ENCODE measurements around the gene PRSS36.

The PRSS36 gene

DNA sequence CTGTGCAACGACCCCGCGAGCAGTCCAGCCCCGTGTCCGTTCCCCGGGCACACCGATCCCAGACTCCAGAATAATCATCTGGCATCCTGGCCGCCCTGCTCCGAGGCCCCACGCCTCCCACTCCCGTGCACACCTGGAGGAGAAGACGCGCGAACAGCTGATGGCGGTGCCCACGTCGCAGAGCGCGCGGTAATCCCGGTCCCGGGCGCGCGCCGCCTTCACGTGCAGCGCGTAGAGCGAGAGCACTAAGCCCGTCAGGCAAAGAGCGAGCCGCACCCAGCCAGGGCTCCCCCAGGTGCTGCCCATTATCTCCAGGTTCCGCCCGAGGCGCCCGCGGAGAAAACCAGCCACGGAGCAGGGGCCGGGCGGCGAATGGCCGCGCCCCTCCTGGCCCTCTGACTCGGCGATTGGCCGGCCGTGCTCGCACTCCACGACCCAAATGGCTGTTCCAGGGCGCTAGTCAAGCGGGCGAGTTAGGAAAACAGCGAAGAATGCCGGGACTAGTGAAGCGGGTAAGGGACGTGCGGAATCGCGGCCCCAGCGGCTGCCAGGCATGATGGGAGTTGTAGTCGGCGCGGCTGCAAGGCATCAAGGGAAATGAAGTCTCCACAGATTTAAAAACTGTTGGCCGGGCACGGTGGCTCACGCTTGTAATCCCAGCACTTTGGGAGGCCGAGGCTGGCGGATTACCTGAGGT is 55.3 kb downstream of the PRSS36 start, which contains the start of gene VKORC1:
TSS of gene VKORC1 (minus strand) at position 374 of the 697 bp plus-strand sequence. CDS start at position 306, 68 bp downstream.
- peak; percentile 67 for DNase-seq

DNA sequence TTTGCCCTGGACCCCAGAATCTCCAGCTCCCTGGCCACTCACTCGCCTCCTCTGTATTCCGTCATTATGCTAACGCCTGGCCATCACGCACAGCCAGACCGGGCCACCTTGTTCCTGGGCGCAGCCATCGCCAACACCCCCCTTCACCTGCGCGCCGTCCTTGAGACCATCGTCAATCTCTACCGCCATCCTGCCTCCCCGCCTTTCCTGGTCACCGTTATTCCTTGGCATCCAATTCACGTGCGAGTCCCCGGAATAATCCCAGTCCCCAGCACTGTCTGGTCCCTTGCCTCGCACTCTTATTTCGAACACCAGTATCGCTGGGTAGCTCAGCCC is 55.8 kb downstream of the PRSS36 start:
- DNase-seq, result no peak

DNA sequence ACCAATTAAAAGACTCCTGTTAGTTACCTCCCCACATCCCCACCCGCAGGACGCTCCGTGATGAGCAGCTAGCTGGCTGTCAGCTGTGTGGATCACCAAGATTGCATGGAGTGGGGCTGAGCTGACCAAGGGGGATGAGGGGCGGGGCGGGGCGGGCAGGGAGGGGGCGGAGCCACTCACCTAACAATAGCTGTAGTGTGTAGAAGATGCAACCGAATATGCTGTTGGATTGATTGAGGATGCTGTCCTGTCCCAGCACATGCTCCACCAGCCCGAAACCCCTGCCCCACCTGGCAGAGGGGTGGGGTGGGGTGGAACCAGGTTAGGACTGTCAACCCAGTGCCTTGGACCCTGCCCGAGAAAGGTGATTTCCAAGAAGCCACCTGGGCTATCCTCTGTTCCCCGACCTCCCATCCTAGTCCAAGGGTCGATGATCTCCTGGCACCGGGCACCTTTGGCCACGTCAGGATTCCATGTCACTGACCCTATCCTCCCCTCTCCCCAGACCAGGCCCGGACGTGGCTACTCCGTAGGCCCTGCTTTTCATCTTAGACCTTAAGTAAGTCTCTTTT is 56.6 kb downstream of the PRSS36 start:
- no peak for DNase-seq

DNA sequence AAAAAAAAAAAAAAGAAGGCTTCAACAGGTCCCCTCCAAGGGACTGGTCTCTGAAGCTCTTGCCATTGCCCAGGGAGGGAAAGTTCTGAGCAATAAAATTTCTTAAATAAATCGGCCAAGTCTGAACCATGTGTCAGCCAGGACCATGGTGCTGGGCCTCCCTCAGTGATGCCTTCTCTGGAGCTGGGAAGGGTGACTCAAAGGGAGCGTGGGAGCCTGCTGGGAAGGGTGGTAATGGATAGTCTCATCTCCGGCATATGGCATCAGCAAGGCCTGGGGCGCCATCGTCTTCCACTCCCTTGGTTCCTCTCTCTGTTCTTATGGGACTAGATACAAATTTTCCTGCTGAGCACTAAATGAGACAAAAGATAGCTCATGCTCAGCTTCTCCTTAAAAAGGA is 57.5 kb downstream of the PRSS36 start:
- no peak for DNase-seq

DNA sequence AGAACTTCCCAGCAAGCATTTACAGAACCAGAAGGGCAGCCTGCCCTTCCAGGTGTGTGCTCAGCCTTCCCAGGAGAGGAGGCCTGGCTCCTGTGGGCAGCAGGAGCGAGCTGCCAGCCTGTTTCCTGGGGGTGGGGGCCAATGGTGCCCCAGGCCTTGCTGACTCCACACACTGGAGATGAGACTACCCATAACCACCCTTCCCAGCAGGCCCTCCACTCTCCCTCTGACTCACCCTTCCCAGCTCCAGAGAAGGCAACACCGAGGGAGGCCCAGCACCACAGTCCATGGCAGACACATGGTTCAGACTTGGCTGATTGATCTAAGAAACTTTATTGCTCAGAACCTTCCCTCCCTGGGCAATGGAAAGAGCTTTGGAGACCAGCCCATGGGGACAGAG is 59.3 kb downstream of the PRSS36 start:
- DNase-seq, result no peak

DNA sequence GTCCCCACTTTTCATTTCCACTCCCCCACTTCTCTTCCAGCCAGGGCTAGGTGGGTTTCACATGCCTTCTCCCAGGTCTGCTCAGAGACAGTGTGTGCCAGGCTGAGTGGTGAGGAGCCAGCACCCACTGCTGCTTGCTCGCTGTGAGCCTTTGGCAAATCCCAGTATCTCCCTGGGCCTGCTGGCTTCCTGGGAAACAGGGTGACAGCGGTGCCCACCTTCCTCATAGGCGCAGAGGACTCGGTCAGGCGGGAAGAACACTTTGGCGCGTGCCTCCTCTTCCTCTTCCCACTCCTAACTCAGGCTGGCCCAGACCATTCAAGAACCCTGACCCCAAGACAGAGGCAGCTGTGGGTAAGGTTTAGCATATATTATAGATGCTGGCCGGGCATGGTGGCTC is 60.7 kb downstream of the PRSS36 start:
- no peak for DNase-seq
